IPS-18c (cell line): Measurements from ENCODE around the gene PLCB3.

Source experiments
- H3K4me3 ChIP-seq: 2 replicates; pipeline ENCODE4 v1.7.0; 2013; ENCODE audit warnings: low read depth, mild to moderate bottlenecking, low read length, moderate library complexity; ENCODE audit not compliant: insufficient read depth
- H3K9me3 ChIP-seq: one replicate; pipeline ENCODE4 v1.6.1; 2013; ENCODE audit warnings: mild to moderate bottlenecking, low read length, moderate library complexity; ENCODE audit not compliant: control insufficient read depth, insufficient read depth

The PLCB3 gene

DNA sequence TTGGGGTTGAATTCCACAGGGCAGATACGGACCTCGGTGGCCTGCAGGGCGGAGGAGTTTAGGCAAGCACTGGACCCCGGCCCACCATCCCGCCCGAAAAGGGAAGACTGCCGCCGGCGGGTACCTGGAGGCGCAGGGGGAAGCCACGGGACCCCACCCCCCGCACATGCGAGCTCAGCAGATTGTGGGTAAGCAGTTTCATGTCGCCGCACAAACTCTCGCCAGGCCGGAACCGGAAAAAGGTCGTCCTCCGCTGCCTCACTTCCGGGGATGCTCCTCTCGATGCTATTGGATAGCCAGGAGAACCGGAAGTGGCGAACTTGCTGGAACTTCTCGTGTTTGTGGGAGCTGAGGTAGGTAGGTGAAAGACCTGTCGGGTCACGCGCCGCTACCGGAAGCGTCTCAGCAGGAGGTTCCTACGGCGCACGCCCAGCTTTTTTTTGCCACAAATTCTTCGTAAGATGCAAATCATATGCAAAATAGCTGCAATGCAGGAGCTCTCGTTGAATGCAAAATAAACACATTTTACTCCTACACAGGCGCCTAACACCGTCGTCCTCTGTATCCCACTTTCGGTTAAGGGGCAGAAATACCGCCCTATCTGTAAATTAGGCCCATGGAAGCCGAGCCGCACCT lies 66.1 kb downstream of the PLCB3 start, which contains the start of gene TRMT112:
TRMT112 (minus strand) TSS at position 235 of the 636 bp plus-strand sequence; CDS start at position 202, 33 bp downstream.
- H3K4me3 ChIP-seq: peak within 1 kb of the TSS; percentile 95
- no peaks in the 10 kb centered on the region for H3K9me3 ChIP-seq

DNA sequence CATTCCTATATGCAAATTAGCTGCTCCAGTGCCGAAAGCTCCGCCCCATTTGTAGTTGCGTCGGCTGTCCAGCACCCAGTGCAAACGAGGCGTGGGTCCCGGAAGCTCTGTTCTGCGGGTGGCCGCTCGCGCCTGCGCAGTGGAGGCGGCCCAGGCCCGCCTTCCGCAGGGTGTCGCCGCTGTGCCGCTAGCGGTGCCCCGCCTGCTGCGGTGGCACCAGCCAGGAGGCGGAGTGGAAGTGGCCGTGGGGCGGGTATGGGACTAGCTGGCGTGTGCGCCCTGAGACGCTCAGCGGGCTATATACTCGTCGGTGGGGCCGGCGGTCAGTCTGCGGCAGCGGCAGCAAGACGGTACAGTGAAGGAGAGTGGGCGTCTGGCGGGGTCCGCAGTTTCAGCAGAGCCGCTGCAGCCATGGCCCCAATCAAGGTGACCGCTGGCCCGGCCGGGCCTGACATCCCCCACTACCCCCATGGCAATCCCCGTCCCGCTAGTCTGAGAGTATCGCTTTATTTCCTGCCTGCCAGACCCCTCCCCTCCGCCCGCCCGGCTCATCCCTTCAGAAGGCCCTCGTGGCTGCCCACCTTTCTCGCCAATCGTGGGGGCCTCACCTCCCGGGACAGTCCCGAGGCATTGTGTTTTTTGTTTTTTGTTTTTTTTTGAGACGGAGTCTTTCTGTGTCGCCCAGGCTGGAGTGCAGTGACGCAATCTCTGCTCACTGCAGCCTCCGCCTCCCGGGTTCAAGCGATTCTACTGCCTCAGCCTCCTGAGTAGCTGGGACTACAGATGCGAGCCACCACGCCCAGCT lies 66.8 kb downstream of the PLCB3 start, which contains the start of gene PRDX5:
PRDX5 (plus strand) TSS at position 161 of the 805 bp plus-strand sequence; CDS start at position 256, 95 bp downstream.
- peak within 1 kb of the TSS; percentile 95 for H3K4me3 ChIP-seq

More for the DNA sequence above, 66.8 kb downstream of the PLCB3 start, which contains the start of gene PRDX5:
- no peaks in the 10 kb centered on the region for H3K9me3 ChIP-seq
